GM12872 (cell line): ENCODE results near the gene CDC123.

Experiments used
- CTCF ChIP-seq: IDR thresholded peaks from 3 replicates; pipeline ENCODE4 v1.5.1; 2011; ENCODE audit warnings: low read depth, mild to moderate bottlenecking, low read length, moderate library complexity; ENCODE audit not compliant: insufficient read depth

The CDC123 gene

GRCh38 chr10:12164085-12164484 lies 31.9 kb upstream of the CDC123 start:
- no peak for TF ChIP-seq CTCF

- TF ChIP-seq CTCF: no peak
Measured at GRCh38 chr10:12165036-12165435, 31.0 kb upstream of the CDC123 start.

GRCh38 chr10:12165999-12166775 lies 29.8 kb upstream of the CDC123 start:
- TF ChIP-seq CTCF: no peak

- no peak for TF ChIP-seq CTCF
Measured at GRCh38 chr10:12177642-12178041, 18.3 kb upstream of the CDC123 start.

GRCh38 chr10:12179606-12180170 lies 16.3 kb upstream of the CDC123 start:
- no peak for TF ChIP-seq CTCF

GRCh38 chr10:12180221-12180974 lies 15.6 kb upstream of the CDC123 start:
- TF ChIP-seq CTCF: no peak

- TF ChIP-seq CTCF: no peak
Measured at GRCh38 chr10:12181065-12181775, 14.8 kb upstream of the CDC123 start.
